GM23338 (cell line): ENCODE results near the gene RBP2. TPM values are rescaled to one million over a fixed set of nuclear protein-coding genes. Genes with fewer than 3 reads are reported as not detected.
A peak's percentile ranks its signal among the peaks of the same experiment; 100 is the strongest.

Experiments used
- ATAC-seq: fragments of 200-7000 bp; cut with Tn5 transposase; 3 replicates; pipeline ENCODE4 v1.9.1; 2020
- DNase-seq: peaks from one replicate; pipeline ENCODE4 v3.0.0-alpha.2; 2015; ENCODE audit warnings: low spot score
- H2AFZ ChIP-seq: fragments of 200-600 bp; sonication (generic); 2 replicates; pipeline ENCODE4 v1.8.0; 2016; ENCODE audit warnings: antibody characterized with exemption, mild to moderate bottlenecking, moderate library complexity
- H3F3A ChIP-seq: fragments of 200-600 bp; sonication (generic); replicated peaks from 2 replicates; pipeline ENCODE4 v1.8.0; 2017; ENCODE audit warnings: antibody characterized with exemption, mixed run types, low read depth
- H3K27ac ChIP-seq: fragments of 200-600 bp; sonication (generic); 2 replicates; pipeline ENCODE4 v1.6.1; 2016; ENCODE audit warnings: low read depth
- H3K27me3 ChIP-seq: fragments of 200-600 bp; sonication (generic); 2 replicates; pipeline ENCODE4 v1.8.0; 2016; ENCODE audit warnings: mild to moderate bottlenecking, mixed run types, moderate library complexity; ENCODE audit not compliant: insufficient read depth
- H3K36me3 ChIP-seq: fragments of 200-600 bp; sonication (generic); 2 replicates; pipeline ENCODE4 v1.8.0; 2016; ENCODE audit warnings: mild to moderate bottlenecking; ENCODE audit not compliant: insufficient read depth
- H3K4me1 ChIP-seq: fragments of 200-600 bp; sonication (generic); 2 replicates; pipeline ENCODE4 v1.8.0; 2016; ENCODE audit warnings: mild to moderate bottlenecking, moderate library complexity; ENCODE audit not compliant: insufficient read depth
- H3K4me2 ChIP-seq: fragments of 200-600 bp; sonication (generic); 2 replicates; pipeline ENCODE4 v1.7.1; 2017; ENCODE audit warnings: mixed run types
- H3K4me3 ChIP-seq: fragments of 200-600 bp; sonication (generic); 2 replicates; pipeline ENCODE4 v1.6.1; 2016; ENCODE audit warnings: mixed run types
- H3K79me2 ChIP-seq: fragments of 200-600 bp; sonication (generic); replicated peaks from 2 replicates; pipeline ENCODE4 v1.8.0; 2017; ENCODE audit warnings: mild to moderate bottlenecking; ENCODE audit not compliant: insufficient read depth
- H3K9me2 ChIP-seq: fragments of 200-600 bp; sonication (generic); 2 replicates; pipeline ENCODE4 v1.8.0; 2017; ENCODE audit not compliant: insufficient read depth
- H4K20me1 ChIP-seq: fragments of 200-600 bp; sonication (generic); replicated peaks from 2 replicates; pipeline ENCODE4 v1.8.0; 2017; ENCODE audit warnings: mild to moderate bottlenecking; ENCODE audit not compliant: insufficient read depth
- H3K27ac Mint-ChIP-seq: 2 replicates; pipeline ENCODE4 v1.8.0; 2020; ENCODE audit warnings: inconsistent platforms, mild to moderate bottlenecking, moderate library complexity, mixed read lengths
- H3K27me3 Mint-ChIP-seq: 3 replicates; pipeline ENCODE4 v1.8.0; 2022; ENCODE audit warnings: low read depth, mild to moderate bottlenecking, moderate library complexity, mixed read lengths, inconsistent platforms; ENCODE audit not compliant: insufficient read depth, poor library complexity
- H3K36me3 Mint-ChIP-seq: 3 replicates; pipeline ENCODE4 v1.8.0; 2021; ENCODE audit warnings: low read depth, mild to moderate bottlenecking, inconsistent platforms, moderate library complexity, mixed read lengths
- H3K4me1 Mint-ChIP-seq: 3 replicates; pipeline ENCODE4 v1.8.0; 2020; ENCODE audit warnings: mild to moderate bottlenecking, inconsistent platforms, mixed read lengths
- H3K4me3 Mint-ChIP-seq: 3 replicates; pipeline ENCODE4 v1.8.0; 2021; ENCODE audit warnings: moderate library complexity, mild to moderate bottlenecking, inconsistent platforms, mixed read lengths
- H3K9me3 Mint-ChIP-seq: 3 replicates; pipeline ENCODE4 v1.8.0; 2020; ENCODE audit warnings: moderate library complexity, mild to moderate bottlenecking, inconsistent platforms, mixed read lengths
- CREB1 ChIP-seq: fragments of 250-450 bp; sonication (Bioruptor Pico); IDR thresholded peaks from 2 replicates; pipeline ENCODE4 v1.5.0; 2020; ENCODE audit warnings: low read depth, mild to moderate bottlenecking, moderate library complexity
- CTCF ChIP-seq, 2 experiments: fragments of 200-600 bp in 1 of 2; sonication (generic) in 1 of 2; conservative IDR thresholded peaks; 2 replicates each; pipeline versions ENCODE4 v1.5.1 to v1.6.1; 2016 to 2017; ENCODE audit warnings: antibody characterized with exemption in 2 of 2, low read depth in 2 of 2, mild to moderate bottlenecking in 2 of 2, moderate library complexity in 1 of 2
- ETS1 ChIP-seq: IDR thresholded peaks from 2 replicates; pipeline ENCODE4 v1.6.1; 2016; ENCODE audit warnings: antibody characterized with exemption
- EZH2 ChIP-seq: fragments of 200-600 bp; sonication (generic); IDR thresholded peaks from one replicate; pipeline ENCODE4 v1.8.0; 2017; ENCODE audit warnings: antibody characterized with exemption, mild to moderate bottlenecking, low read depth; ENCODE audit not compliant: unreplicated experiment
- EZH2phosphoT487 ChIP-seq: fragments of 200-600 bp; sonication (generic); IDR thresholded peaks from one replicate; pipeline ENCODE4 v1.8.1; 2018; ENCODE audit warnings: antibody characterized with exemption; ENCODE audit not compliant: unreplicated experiment
- JUNB ChIP-seq: IDR thresholded peaks from one replicate; pipeline ENCODE4 v1.6.1; 2016; ENCODE audit warnings: antibody characterized with exemption; ENCODE audit not compliant: unreplicated experiment
- NANOG ChIP-seq: IDR thresholded peaks from 2 replicates; pipeline ENCODE4 v1.6.1; 2016; ENCODE audit warnings: antibody characterized with exemption, borderline replicate concordance
- POLR2AphosphoS5 ChIP-seq: IDR thresholded peaks from 2 replicates; pipeline ENCODE4 v1.6.1; 2016; ENCODE audit warnings: antibody characterized with exemption, low read depth
- REST ChIP-seq: IDR thresholded peaks from one replicate; pipeline ENCODE4 v1.6.1; 2018; ENCODE audit warnings: antibody characterized with exemption; ENCODE audit not compliant: unreplicated experiment
- ZNF331 ChIP-seq: fragments of 250-450 bp; sonication (Bioruptor Pico); IDR thresholded peaks from 2 replicates; pipeline ENCODE4 v1.5.0; 2020; ENCODE audit warnings: low read depth, mild to moderate bottlenecking, moderate library complexity
- polyA plus RNA-seq: library from polyadenylated mRNA; unstranded; fragments of >200 nt; fragmentation: Nextera tagmentation; extraction: Ambion mirVana; gene quantifications from 2 replicates; pipeline ENCODE4 v1.2.1, GENCODE V29; 2016
- total RNA-seq: library from RNA; depleted of rRNA; stranded (reverse); fragments of >200 nt; shearing (Covaris generic); gene quantifications from 2 replicates; pipeline ENCODE4 v1.2.3, GENCODE V29; 2014

The RBP2 gene
- total and polyA plus RNA-seq, 2 experiments from 2014 or later, result not detected

GRCh38 chr3:139506766-139507165 is 30.4 kb upstream of the RBP2 start:
- H3K79me2 ChIP-seq, result no peaks in the 10 kb centered on the region
- H4K20me1 ChIP-seq, result no peaks in the 10 kb centered on the region
- H3K27ac ChIP-seq, result no peak overlapping the region
- no peak overlapping the region for H3K4me2 ChIP-seq
- H3K4me1 ChIP-seq, result no peaks in the 10 kb centered on the region
- H3K4me3 Mint-ChIP-seq, result no peak overlapping the region
- no peak overlapping the region for H3K4me3 ChIP-seq
- ATAC-seq, result peak; percentile 83
- no peaks in the 10 kb centered on the region for H3K9me3 Mint-ChIP-seq
- no peaks in the 10 kb centered on the region for H3F3A ChIP-seq
- H3K9me2 ChIP-seq, result 0 out of 2 replicates have a peak, but pooled peaks cover 5% of the 10 kb centered on the region
- H3K36me3 ChIP-seq, result no peaks in the 10 kb centered on the region
- H3K4me1 Mint-ChIP-seq, result no peaks in the 10 kb centered on the region
- H2AFZ ChIP-seq, result 0 out of 2 replicates have a peak overlapping the region, but pooled peaks have one; percentile 0
- DNase-seq, result peak; percentile 38
- TF ChIP-seq ZNF331 (CRISPR knock-in tag) (no peak), CTCF (conservative IDR thresholded peaks at IDR 0.05; ENCODE audit: low read depth in 2 of 2) (peak; percentile 18 to 64; a peak in 2 of 4 replicates)
- H3K27ac Mint-ChIP-seq, result no peak overlapping the region
- H3K27me3 Mint-ChIP-seq, result peaks cover 4% of the 10 kb centered on the region
- H3K36me3 Mint-ChIP-seq, result no peaks in the 10 kb centered on the region
- H3K27me3 ChIP-seq, result no peaks in the 10 kb centered on the region

GRCh38 chr3:139505829-139506386 is 29.6 kb upstream of the RBP2 start:
- Histone ChIP-seq H3K4me2 (no peak overlapping the region), H3K9me2 (0 out of 2 replicates have a peak, but pooled peaks cover 5% of the 10 kb centered on the region), H3K4me3 (no peak overlapping the region), H3K36me3 (no peaks in the 10 kb centered on the region), H3F3A (no peaks in the 10 kb centered on the region), H4K20me1 (no peaks in the 10 kb centered on the region), H3K27ac (no peak overlapping the region), H3K27me3 (no peaks in the 10 kb centered on the region), H2AFZ (0 out of 2 replicates have a peak overlapping the region, but pooled peaks have one; percentile 0), H3K79me2 (no peaks in the 10 kb centered on the region), H3K4me1 (no peaks in the 10 kb centered on the region)
- no peak for DNase-seq
- H3K27me3 Mint-ChIP-seq, result peaks cover 4% of the 10 kb centered on the region
- H3K27ac Mint-ChIP-seq, result no peak overlapping the region
- no peak for ATAC-seq
- H3K9me3 Mint-ChIP-seq, result no peaks in the 10 kb centered on the region
- no peaks in the 10 kb centered on the region for H3K36me3 Mint-ChIP-seq
- H3K4me1 Mint-ChIP-seq, result no peaks in the 10 kb centered on the region
- H3K4me3 Mint-ChIP-seq, result no peak overlapping the region
- TF ChIP-seq ETS1, result no peak
- no peak for TF ChIP-seq CREB1 (CRISPR knock-in tag)
- no peak for TF ChIP-seq NANOG

- H3K9me3 Mint-ChIP-seq, result peaks cover 15% of the 10 kb centered on the region; the same call in 2 of the 3 replicates
- peaks cover 6% of the 10 kb centered on the region for H3K4me1 Mint-ChIP-seq
- H3F3A ChIP-seq, result no peaks in the 10 kb centered on the region
- no peaks in the 10 kb centered on the region for H4K20me1 ChIP-seq
- no peak for ATAC-seq
- H2AFZ ChIP-seq, result no peak overlapping the region
- no peak overlapping the region for H3K4me2 ChIP-seq
- no peak overlapping the region for H3K27ac ChIP-seq
- TF ChIP-seq EZH2phosphoT487 (no peak), JUNB (no peak), POLR2AphosphoS5 (no peak), EZH2 (no peak), REST (no peak), CREB1 (CRISPR knock-in tag) (no peak), ZNF331 (CRISPR knock-in tag) (no peak)
- no peaks in the 10 kb centered on the region for H3K36me3 ChIP-seq
- H3K79me2 ChIP-seq, result no peaks in the 10 kb centered on the region
- no peak overlapping the region for H3K4me3 ChIP-seq
- peaks cover 14% of the 10 kb centered on the region; the same call in 2 of the 3 replicates for H3K36me3 Mint-ChIP-seq
- no peaks in the 10 kb centered on the region for H3K27me3 ChIP-seq
- no peak for DNase-seq
- H3K4me1 ChIP-seq, result no peaks in the 10 kb centered on the region; the same call in 1 of the 2 replicates
- no peaks in the 10 kb centered on the region for H3K27me3 Mint-ChIP-seq
- no peak overlapping the region for H3K4me3 Mint-ChIP-seq
- H3K9me2 ChIP-seq, result no peaks in the 10 kb centered on the region
- H3K27ac Mint-ChIP-seq, result no peak overlapping the region
Observed at GRCh38 chr3:139499536-139499935, 23.2 kb upstream of the RBP2 start.
